ENCODE data around the gene SUMF1. TPM values are rescaled to one million over a fixed set of nuclear protein-coding genes. Genes with fewer than 3 reads are reported as not detected.
A peak's percentile ranks its signal among the peaks of the same experiment; 100 is the strongest.

SUMF1 gene
- total and polyA plus RNA-seq, 4 donors = 11.6 to 50.0 (median 31.5) TPM

GRCh38 chr3:4504340-4505261 lies 37.5 kb upstream of the SUMF1 start:
- Histone ChIP-seq H3K9ac (ENCODE audit: insufficient read depth in 1 of 2, low read length in 2 of 2) (peak overlapping the region in 1 of 2 donors; percentile 35), H3K4me3 (no peak overlapping the region), H3K27me3 (ENCODE audit: control insufficient read depth in 3 of 3, insufficient read depth in 3 of 3, low read length in 2 of 3) (no peaks in the 10 kb centered on the region), H3K9me3 (ENCODE audit: control insufficient read depth in 4 of 4, insufficient read depth in 3 of 4, low read length in 3 of 4) (no peaks in the 10 kb centered on the region), H3K4me1 (ENCODE audit: control insufficient read depth in 5 of 5, insufficient read depth in 5 of 5, low read length in 5 of 5) (peaks cover 4 to 78% (median 28%) of the 10 kb centered on the region in 5 donors), H3K36me3 (ENCODE audit: control insufficient read depth in 4 of 4, insufficient read depth in 4 of 4, low read length in 4 of 4) (peaks cover 0 to 2% (median 0%) of the 10 kb centered on the region in 4 donors), H3K27ac (ENCODE audit: low read depth in 1 of 2, low read length in 1 of 2) (peak overlapping the region; percentile 22 to 54)
- 17 to 31% methylated on average over 13 to 14 of the region's 14 CpGs for WGBS, 2 donors
- peak; percentile 69 to 92 (median 85) for DNase-seq
- ATAC-seq (ENCODE audit: insufficient read depth, low FRiP score) = peak; percentile 20
- TF ChIP-seq CTCF (IDR thresholded peaks at IDR 0.05; ENCODE audit: control extremely low read depth, extremely low read depth) = no peak

DNA sequence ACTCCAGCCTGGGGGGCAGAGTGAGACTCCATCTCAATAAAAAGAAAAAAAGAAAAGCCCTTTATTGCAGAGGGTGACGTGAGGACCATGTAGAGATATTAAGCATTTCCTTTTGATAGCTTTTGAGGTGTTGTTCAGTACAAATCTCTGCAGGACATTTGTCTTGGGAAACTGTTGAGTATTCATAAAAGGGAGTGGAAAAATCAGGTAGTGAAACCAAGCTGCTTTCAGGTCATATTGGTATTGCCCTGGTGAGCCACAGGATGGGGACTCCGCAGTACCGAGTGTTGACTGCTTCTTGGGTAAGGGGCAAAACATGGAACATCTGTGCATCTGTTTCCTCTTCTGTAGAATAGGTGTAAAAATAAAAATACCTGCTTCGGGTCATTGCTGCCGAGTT lies 36.0 kb upstream of the SUMF1 start:
- peaks cover 0 to 5% (median under 1%) of the 10 kb centered on the region in 4 donors for H3K36me3 ChIP-seq (ENCODE audit: control insufficient read depth in 4 of 4, insufficient read depth in 4 of 4, low read length in 4 of 4)
- TF ChIP-seq CTCF (IDR thresholded peaks at IDR 0.05; ENCODE audit: control extremely low read depth, extremely low read depth) = no peak
- ATAC-seq (ENCODE audit: insufficient read depth, low FRiP score) (no peak), DNase-seq (no peak)
- H3K9ac ChIP-seq (ENCODE audit: insufficient read depth in 1 of 2, low read length in 2 of 2) = no peak overlapping the region
- 48 to 71% methylated on average over 5 of the region's 5 CpGs for WGBS, 2 donors
- no peak overlapping the region for H3K4me3 ChIP-seq
- H3K27me3 ChIP-seq (ENCODE audit: control insufficient read depth in 3 of 3, insufficient read depth in 3 of 3, low read length in 2 of 3) = no peaks in the 10 kb centered on the region
- H3K9me3 ChIP-seq (ENCODE audit: control insufficient read depth in 4 of 4, insufficient read depth in 3 of 4, low read length in 3 of 4) = no peaks in the 10 kb centered on the region
- H3K4me1 ChIP-seq (ENCODE audit: control insufficient read depth in 5 of 5, insufficient read depth in 5 of 5, low read length in 5 of 5) = peaks cover 4 to 69% (median 28%) of the 10 kb centered on the region in 5 donors
- H3K27ac ChIP-seq (ENCODE audit: low read depth in 1 of 2, low read length in 1 of 2) = no peak overlapping the region

DNA sequence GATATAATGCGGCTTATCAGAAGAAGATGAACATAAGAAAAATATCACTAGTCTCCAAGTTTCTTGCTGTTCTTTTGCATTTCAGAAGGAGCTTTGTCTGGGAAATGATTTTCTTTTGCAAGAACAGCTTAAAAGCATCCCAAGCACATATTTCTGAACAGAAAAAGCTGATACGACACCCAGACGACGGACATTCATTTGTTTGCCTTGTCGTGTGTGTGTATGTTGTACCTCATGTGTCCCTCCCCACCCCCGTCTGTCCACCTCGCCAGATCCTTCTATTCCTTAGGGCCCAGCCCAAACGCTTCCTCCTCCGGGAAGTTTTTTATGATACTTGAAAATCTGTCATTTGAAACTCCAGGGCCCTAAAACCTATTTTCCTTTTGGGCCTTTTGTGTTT lies 34.9 kb upstream of the SUMF1 start:
- 74 to 84% methylated on average over 9 of the region's 9 CpGs for WGBS, 2 donors
- TF ChIP-seq CTCF (IDR thresholded peaks at IDR 0.05; ENCODE audit: control extremely low read depth, extremely low read depth) = no peak
- H3K9me3 ChIP-seq (ENCODE audit: control insufficient read depth in 4 of 4, insufficient read depth in 3 of 4, low read length in 3 of 4) = no peaks in the 10 kb centered on the region
- no peak overlapping the region for H3K4me3 ChIP-seq
- H3K9ac ChIP-seq (ENCODE audit: insufficient read depth in 1 of 2, low read length in 2 of 2) = no peak overlapping the region
- no peak for ATAC-seq (ENCODE audit: insufficient read depth, low FRiP score)
- H3K27me3 ChIP-seq (ENCODE audit: control insufficient read depth in 3 of 3, insufficient read depth in 3 of 3, low read length in 2 of 3) = no peaks in the 10 kb centered on the region
- no peak overlapping the region for H3K27ac ChIP-seq (ENCODE audit: low read depth in 1 of 2, low read length in 1 of 2)
- H3K4me1 ChIP-seq (ENCODE audit: control insufficient read depth in 5 of 5, insufficient read depth in 5 of 5, low read length in 5 of 5) = peaks cover 4 to 58% (median 18%) of the 10 kb centered on the region in 5 donors
- peak; percentile 53 to 93 (median 86) for DNase-seq
- peaks cover 0 to 5% (median under 1%) of the 10 kb centered on the region in 4 donors for H3K36me3 ChIP-seq (ENCODE audit: control insufficient read depth in 4 of 4, insufficient read depth in 4 of 4, low read length in 4 of 4)

All from lung (tissue), 12 donors.